Spleen (tissue), 7 donors: ENCODE results near the gene LRRC42.

ENCODE experiments used
- CTCF ChIP-seq, 11 experiments: fragments of 200-600 bp in 7 of 11; fragments of 450-650 bp in 4 of 11; sonication (generic) in 4 of 11; IDR thresholded peaks in 8 of 11; conservative IDR thresholded peaks in 3 of 11; 1 replicate in 7 of 11; 2 replicates in 4 of 11; pipeline versions ENCODE4 v1.4.0 to v1.8.0; 2016 to 2021; ENCODE audit warnings: antibody characterized with exemption in 11 of 11, inconsistent platforms in 4 of 11, mild to moderate bottlenecking in 1 of 11
- POLR2A ChIP-seq, 3 donors: fragments of 450-650 bp; IDR thresholded peaks; one replicate each; pipeline ENCODE4 v1.5.1; 2017; ENCODE audit warnings: antibody characterized with exemption in 3 of 3, mild to moderate bottlenecking in 1 of 3
- POLR2AphosphoS5 ChIP-seq, 3 donors: sonication (generic); formaldehyde crosslinking; IDR thresholded peaks; one replicate each; pipeline ENCODE4 v1.5.1; 2017; ENCODE audit warnings: antibody characterized with exemption in 3 of 3
- donor health status: DM: no; HTN: no; CAD: no; lungs with moderate emphysema.
- donor health status: DM: no; HTN: no; CAD: no.
- donor health status: DM: no; HTN: no; CAD: no.

DNA sequence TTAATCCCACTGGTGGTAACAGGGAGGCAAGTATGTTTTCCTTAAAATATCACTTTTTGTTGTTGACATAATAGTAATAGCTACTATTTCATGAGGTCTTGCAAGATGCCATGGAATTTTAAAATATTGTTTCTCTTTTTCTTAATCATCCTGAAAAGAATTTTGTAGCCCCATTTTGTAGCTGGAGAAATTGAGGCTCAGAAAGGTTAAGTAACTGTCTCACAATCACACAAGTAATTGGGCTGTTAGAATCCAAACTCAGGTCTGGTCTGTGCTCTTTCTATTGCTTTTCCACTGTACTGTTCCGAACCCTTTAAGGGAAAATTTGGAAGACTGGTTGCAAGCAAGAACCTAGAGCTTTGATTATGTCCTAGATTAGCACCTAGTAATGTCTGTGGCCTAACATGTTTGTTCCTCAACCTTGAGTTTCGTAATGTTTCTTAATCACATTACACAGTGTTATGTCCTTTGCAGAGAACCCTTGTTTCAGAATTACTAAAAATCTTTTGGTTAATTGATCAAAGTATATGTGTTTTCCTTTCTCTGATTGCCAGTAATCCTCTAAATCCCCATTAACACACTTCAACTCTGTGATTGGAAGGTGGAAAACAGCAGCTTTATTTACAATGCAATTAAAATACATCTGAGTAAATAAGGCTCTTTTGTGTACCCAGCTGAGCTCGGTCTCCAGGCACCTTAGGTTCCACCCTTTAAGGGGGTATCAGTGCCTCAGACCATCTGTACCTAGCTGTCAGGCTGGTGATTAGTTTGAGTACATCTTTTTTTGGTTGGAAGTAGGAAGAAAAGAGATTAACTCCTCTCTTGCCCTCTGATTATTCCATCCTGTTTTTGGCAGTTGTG, 10.4 kb downstream of the LRRC42 start:
- TF ChIP-seq CTCF (IDR thresholded peaks at IDR 0.05 in 8 of 11, conservative IDR thresholded peaks at IDR 0.05 in 3 of 11) (no peak), POLR2A (IDR thresholded peaks at IDR 0.05) (no peak), POLR2AphosphoS5 (IDR thresholded peaks at IDR 0.05) (no peak)
